Measurements from ENCODE around the gene TENT4B. TPM values are rescaled to one million over a fixed set of nuclear protein-coding genes. Genes with fewer than 3 reads are reported as not detected.

The TENT4B gene
- polyA plus RNA-seq, 2 of the 4 experiments (the other 2 are of a cell fraction): 12.2 to 19.4 TPM

DNA sequence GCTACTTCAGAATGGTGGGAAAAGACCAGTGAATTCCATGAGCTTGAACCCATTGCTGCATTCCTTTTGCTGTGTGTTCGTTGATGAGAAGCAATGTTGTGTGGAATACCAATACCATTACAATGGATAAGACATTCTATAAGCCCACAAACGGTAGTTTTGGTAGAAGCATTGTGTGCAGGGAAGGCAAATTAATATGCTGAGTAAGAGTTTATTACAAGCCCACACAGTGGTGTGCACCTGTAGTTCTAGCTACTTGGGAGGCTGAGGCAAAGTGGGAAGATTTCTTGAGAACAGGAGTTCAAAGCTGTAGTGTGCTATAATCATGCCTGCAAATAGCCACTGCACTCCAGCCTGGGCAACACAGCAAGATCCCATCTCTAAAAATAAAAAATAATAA, 19.9 kb upstream of the TENT4B start:
- ATAC-seq: no peak
- H3K4me2 ChIP-seq: no peak overlapping the region
- H3K27ac ChIP-seq: no peak overlapping the region
- H3K4me1 ChIP-seq: no peaks in the 10 kb centered on the region
- H3K9me3 ChIP-seq: no peaks in the 10 kb centered on the region
- WGBS (ENCODE audit: missing lambda C conversion rate): 10% methylated on average over 2 of the region's 2 CpGs
- no peak overlapping the region for H3K4me3 ChIP-seq
- CTCF ChIA-PET: no interaction called here
- no peak for FAIRE-seq
- DNase-seq (ENCODE audit: low read depth in 1 of 2, low spot score in 1 of 2): no peak
- POLR2A ChIA-PET: no interaction called here
- TF ChIP-seq MAFK (IDR thresholded peaks at IDR 0.05; ENCODE audit: partially characterized antibody): peak; percentile 88
- no peak for TF ChIP-seq ZC3H11A (IDR thresholded peaks at IDR 0.05)

DNA sequence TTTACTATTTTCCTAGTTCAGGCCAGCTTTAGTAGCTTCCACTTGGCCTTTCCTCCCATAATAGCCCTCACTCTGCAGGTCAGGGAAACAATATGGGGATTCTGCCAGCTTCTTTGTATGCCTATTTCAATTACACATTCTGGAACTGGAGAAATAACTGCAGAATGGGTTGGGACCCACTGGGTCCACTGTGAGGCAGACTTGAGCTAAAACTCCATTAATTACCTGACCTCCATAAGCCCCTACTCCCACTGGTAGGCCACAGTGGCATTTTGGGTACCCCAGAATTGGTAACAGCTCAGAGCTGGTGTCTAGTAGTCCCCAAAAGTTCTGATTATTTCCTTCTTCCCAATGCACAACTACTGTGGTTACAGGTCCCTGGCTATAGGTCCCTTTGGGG, 16.7 kb upstream of the TENT4B start:
- Histone ChIP-seq H3K4me2 (no peak overlapping the region), H3K4me3 (no peak overlapping the region), H3K4me1 (no peaks in the 10 kb centered on the region), H3K27ac (no peak overlapping the region), H3K9me3 (no peaks in the 10 kb centered on the region)
- FAIRE-seq (no peak), ATAC-seq (no peak; a peak in 1 of 6 replicates), DNase-seq (ENCODE audit: low read depth in 1 of 2, low spot score in 1 of 2) (no peak)
- CTCF ChIA-PET: interaction anchor here (1.0 to 1.8 kb wide), 2 partner anchors 72 to 75 kb away, joined by 3 to 6 read pairs; no protein-coding TSS in a partner anchor
- TF ChIP-seq RAD21 (conservative IDR thresholded peaks at IDR 0.05 in 1 of 2, IDR thresholded peaks at IDR 0.05 in 1 of 2) (peak in 1 of 2 experiments; percentile 20; a peak in 1 of 5 replicates), HOXB13 (CRISPR knock-in tag; IDR thresholded peaks at IDR 0.05; ENCODE audit: low read depth) (no peak)
- POLR2A ChIA-PET: no interaction called here

DNA sequence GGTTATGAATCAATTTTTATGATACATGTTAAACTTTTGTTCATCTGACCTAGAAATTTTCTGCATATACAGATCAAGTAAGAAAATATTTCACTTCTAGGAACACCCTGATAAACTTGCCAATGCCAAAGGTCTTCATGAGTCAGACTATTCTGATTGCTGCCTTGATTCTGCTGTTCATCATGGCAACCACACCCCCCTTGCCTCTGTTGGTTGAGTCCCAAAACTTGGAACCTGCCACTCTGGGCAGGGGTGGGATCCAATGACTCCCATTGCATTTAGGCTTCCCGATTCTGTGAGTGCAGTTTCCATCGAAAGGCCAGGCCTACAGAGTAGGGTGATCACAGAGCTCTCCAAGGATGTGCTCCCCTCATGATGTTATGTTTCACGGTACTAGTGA, 15.8 kb upstream of the TENT4B start:
- DNase-seq (ENCODE audit: low read depth in 1 of 2, low spot score in 1 of 2) (no peak), ATAC-seq (no peak), FAIRE-seq (no peak)
- H3K4me3 ChIP-seq: no peak overlapping the region
- no peak overlapping the region for H3K27ac ChIP-seq
- no peak overlapping the region for H3K4me2 ChIP-seq
- ChIA-PET CTCF (interaction anchor here (1.8 kb wide), 1 partner anchor 74 kb away, joined by 6 read pairs; no protein-coding TSS in a partner anchor), POLR2A (no interaction called here)
- no peaks in the 10 kb centered on the region for H3K4me1 ChIP-seq
- WGBS (ENCODE audit: missing lambda C conversion rate): 80% methylated on average over 3 of the region's 3 CpGs
- TF ChIP-seq NFE2L2 (conservative IDR thresholded peaks at IDR 0.05; ENCODE audit: low read length): no peak
- no peak for TF ChIP-seq SMC3 (IDR thresholded peaks at IDR 0.05)
- TF ChIP-seq SREBF2 (IDR thresholded peaks at IDR 0.05): no peak
- TF ChIP-seq ZFP36 (IDR thresholded peaks at IDR 0.05; ENCODE audit: borderline replicate concordance, partially characterized antibody): no peak
- TF ChIP-seq ZNF302 (CRISPR knock-in tag; IDR thresholded peaks at IDR 0.05): no peak
- TF ChIP-seq, protein P1, sequence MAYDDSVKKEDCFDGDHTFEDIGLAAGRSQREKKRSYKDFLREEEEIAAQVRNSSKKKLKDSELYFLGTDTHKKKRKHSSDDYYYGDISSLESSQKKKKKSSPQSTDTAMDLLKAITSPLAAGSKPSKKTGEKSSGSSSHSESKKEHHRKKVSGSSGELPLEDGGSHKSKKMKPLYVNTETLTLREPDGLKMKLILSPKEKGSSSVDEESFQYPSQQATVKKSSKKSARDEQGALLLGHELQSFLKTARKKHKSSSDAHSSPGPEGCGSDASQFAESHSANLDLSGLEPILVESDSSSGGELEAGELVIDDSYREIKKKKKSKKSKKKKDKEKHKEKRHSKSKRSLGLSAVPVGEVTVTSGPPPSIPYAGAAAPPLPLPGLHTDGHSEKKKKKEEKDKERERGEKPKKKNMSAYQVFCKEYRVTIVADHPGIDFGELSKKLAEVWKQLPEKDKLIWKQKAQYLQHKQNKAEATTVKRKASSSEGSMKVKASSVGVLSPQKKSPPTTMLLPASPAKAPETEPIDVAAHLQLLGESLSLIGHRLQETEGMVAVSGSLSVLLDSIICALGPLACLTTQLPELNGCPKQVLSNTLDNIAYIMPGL (CRISPR knock-in tag; IDR thresholded peaks at IDR 0.05; ENCODE audit: borderline replicate concordance): no peak
- no peak for TF ChIP-seq KDM5A (IDR thresholded peaks at IDR 0.05)
- TF ChIP-seq POLR2AphosphoS2 (conservative IDR thresholded peaks at IDR 0.05; ENCODE audit: low read length): no peak
- TF ChIP-seq TFCP2L1 (CRISPR knock-in tag; IDR thresholded peaks at IDR 0.05): no peak
- TF ChIP-seq, protein P2, sequence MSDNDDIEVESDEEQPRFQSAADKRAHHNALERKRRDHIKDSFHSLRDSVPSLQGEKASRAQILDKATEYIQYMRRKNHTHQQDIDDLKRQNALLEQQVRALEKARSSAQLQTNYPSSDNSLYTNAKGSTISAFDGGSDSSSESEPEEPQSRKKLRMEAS (IDR thresholded peaks at IDR 0.05): no peak
- H3K9me3 ChIP-seq: no peaks in the 10 kb centered on the region

DNA sequence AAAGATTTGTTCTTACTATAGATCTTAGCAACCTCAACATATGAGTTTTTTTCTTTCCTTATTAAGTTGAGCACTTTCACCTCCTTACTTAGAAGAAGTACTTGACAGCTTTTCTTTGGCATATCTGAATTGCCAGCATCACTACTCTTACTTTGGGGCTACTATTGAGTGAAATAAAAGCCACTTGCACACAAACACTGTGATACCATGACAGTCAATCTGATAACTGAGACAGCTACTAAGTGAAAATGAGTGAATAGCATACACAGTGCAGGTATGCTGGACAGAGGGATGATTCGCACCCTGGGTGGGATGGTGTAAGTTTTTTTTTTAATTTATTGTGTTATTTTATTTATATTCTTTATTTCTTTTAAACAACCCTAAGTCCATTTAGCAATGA, 13.5 kb upstream of the TENT4B start:
- ChIA-PET POLR2A (no interaction called here), CTCF (no interaction called here)
- H3K4me1 ChIP-seq: no peaks in the 10 kb centered on the region
- no peak overlapping the region for H3K4me3 ChIP-seq
- H3K27ac ChIP-seq: no peak overlapping the region
- TF ChIP-seq RARB (CRISPR knock-in tag; IDR thresholded peaks at IDR 0.05) (no peak), POLR2AphosphoS2 (conservative IDR thresholded peaks at IDR 0.05; ENCODE audit: low read length) (no peak), NPAS2 (CRISPR knock-in tag; IDR thresholded peaks at IDR 0.05; ENCODE audit: borderline replicate concordance) (no peak), FOSB (CRISPR knock-in tag; IDR thresholded peaks at IDR 0.05) (no peak), JUN (IDR thresholded peaks at IDR 0.05) (no peak), RCOR1 (IDR thresholded peaks at IDR 0.05; ENCODE audit: low read depth, low read length) (no peak)
- TF ChIP-seq, protein P3, sequence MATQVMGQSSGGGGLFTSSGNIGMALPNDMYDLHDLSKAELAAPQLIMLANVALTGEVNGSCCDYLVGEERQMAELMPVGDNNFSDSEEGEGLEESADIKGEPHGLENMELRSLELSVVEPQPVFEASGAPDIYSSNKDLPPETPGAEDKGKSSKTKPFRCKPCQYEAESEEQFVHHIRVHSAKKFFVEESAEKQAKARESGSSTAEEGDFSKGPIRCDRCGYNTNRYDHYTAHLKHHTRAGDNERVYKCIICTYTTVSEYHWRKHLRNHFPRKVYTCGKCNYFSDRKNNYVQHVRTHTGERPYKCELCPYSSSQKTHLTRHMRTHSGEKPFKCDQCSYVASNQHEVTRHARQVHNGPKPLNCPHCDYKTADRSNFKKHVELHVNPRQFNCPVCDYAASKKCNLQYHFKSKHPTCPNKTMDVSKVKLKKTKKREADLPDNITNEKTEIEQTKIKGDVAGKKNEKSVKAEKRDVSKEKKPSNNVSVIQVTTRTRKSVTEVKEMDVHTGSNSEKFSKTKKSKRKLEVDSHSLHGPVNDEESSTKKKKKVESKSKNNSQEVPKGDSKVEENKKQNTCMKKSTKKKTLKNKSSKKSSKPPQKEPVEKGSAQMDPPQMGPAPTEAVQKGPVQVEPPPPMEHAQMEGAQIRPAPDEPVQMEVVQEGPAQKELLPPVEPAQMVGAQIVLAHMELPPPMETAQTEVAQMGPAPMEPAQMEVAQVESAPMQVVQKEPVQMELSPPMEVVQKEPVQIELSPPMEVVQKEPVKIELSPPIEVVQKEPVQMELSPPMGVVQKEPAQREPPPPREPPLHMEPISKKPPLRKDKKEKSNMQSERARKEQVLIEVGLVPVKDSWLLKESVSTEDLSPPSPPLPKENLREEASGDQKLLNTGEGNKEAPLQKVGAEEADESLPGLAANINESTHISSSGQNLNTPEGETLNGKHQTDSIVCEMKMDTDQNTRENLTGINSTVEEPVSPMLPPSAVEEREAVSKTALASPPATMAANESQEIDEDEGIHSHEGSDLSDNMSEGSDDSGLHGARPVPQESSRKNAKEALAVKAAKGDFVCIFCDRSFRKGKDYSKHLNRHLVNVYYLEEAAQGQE (IDR thresholded peaks at IDR 0.05): no peak
- H3K9me3 ChIP-seq: no peaks in the 10 kb centered on the region
- WGBS (ENCODE audit: missing lambda C conversion rate): 88% methylated on average over 1 of the region's 1 CpG
- ATAC-seq (no peak), DNase-seq (ENCODE audit: low read depth in 1 of 2, low spot score in 1 of 2) (no peak), FAIRE-seq (peak; percentile 63)
- no peak overlapping the region for H3K4me2 ChIP-seq

Measured in A549 (cell line).